Neuronal stem cell (in vitro differentiated cells): ENCODE results near the gene IL1B.

Experiments used
- DNase-seq: peaks from one replicate; pipeline ENCODE4 v3.0.0-alpha.2; 2013; ENCODE audit warnings: low spot score
- H2AFZ ChIP-seq: one replicate; pipeline ENCODE4 v1.6.1; 2013; ENCODE audit warnings: mild to moderate bottlenecking, low read length, inconsistent platforms
- H2AK5ac ChIP-seq: 2 replicates; pipeline ENCODE4 v1.6.1; 2013; ENCODE audit warnings: low read depth, mild to moderate bottlenecking, inconsistent platforms, low read length, moderate library complexity, mixed read lengths
- H2BK120ac ChIP-seq: 2 replicates; pipeline ENCODE4 v1.6.1; 2013; ENCODE audit warnings: low read depth, mild to moderate bottlenecking, inconsistent platforms, low read length, moderate library complexity, mixed read lengths
- H2BK12ac ChIP-seq: one replicate; pipeline ENCODE4 v1.6.1; 2013; ENCODE audit warnings: low read length, inconsistent platforms
- H2BK15ac ChIP-seq: 2 replicates; pipeline ENCODE4 v1.6.1; 2013; ENCODE audit warnings: mild to moderate bottlenecking, low read length, inconsistent platforms, mixed read lengths
- H2BK5ac ChIP-seq: one replicate; pipeline ENCODE4 v1.6.1; 2013; ENCODE audit warnings: inconsistent platforms, mild to moderate bottlenecking, low read length, moderate library complexity
- H3K14ac ChIP-seq: one replicate; pipeline ENCODE4 v1.6.1; 2013; ENCODE audit warnings: low read length, inconsistent platforms
- H3K18ac ChIP-seq: 2 replicates; pipeline ENCODE4 v1.6.1; 2013; ENCODE audit warnings: low read length, inconsistent platforms
- H3K23ac ChIP-seq: 2 replicates; pipeline ENCODE4 v1.6.1; 2013; ENCODE audit warnings: low read depth, mild to moderate bottlenecking, mixed read lengths, low read length, inconsistent platforms; ENCODE audit not compliant: poor library complexity
- H3K27ac ChIP-seq: replicated peaks from 3 replicates; pipeline ENCODE4 v1.5.1; 2013; ENCODE audit warnings: low read length, inconsistent platforms
- H3K27me3 ChIP-seq, 3 experiments: 2 replicates each; pipeline ENCODE4 v1.6.1; 2013; ENCODE audit warnings: low read length in 3 of 3, mild to moderate bottlenecking in 2 of 3, inconsistent platforms in 1 of 3, low read depth in 1 of 3, mixed read lengths in 1 of 3, moderate library complexity in 1 of 3; ENCODE audit not compliant: control insufficient read depth in 3 of 3, insufficient read depth in 3 of 3
- H3K36me3 ChIP-seq, 2 donors: replicated peaks in 1 of 2; 2 replicates each; pipeline ENCODE4 v1.6.1; 2013; ENCODE audit warnings: low read length in 2 of 2; ENCODE audit not compliant: control insufficient read depth in 2 of 2, insufficient read depth in 2 of 2
- H3K4ac ChIP-seq: 2 replicates; pipeline ENCODE4 v1.6.1; 2013; ENCODE audit warnings: inconsistent platforms, mild to moderate bottlenecking, low read length, moderate library complexity
- H3K4me1 ChIP-seq, 2 donors: 1 replicate in 1 of 2; 2 replicates in 1 of 2; pipeline ENCODE4 v1.6.1; 2013; ENCODE audit warnings: low read length in 2 of 2, low read depth in 1 of 2; ENCODE audit not compliant: control insufficient read depth in 2 of 2, insufficient read depth in 1 of 2
- H3K4me2 ChIP-seq: one replicate; pipeline ENCODE4 v1.6.1; 2013; ENCODE audit warnings: mild to moderate bottlenecking, low read length, inconsistent platforms; ENCODE audit not compliant: insufficient read depth, poor library complexity, severe bottlenecking
- H3K4me3 ChIP-seq, 2 donors: 2 replicates each; pipeline ENCODE4 v1.5.1; 2013; ENCODE audit warnings: low read length in 2 of 2, mild to moderate bottlenecking in 2 of 2, inconsistent platforms in 1 of 2, moderate library complexity in 1 of 2
- H3K79me1 ChIP-seq: one replicate; pipeline ENCODE4 v1.6.1; 2013; ENCODE audit warnings: low read depth, mild to moderate bottlenecking, inconsistent platforms, low read length, moderate library complexity
- H3K9ac ChIP-seq: one replicate; pipeline ENCODE4 v1.6.1; 2013; ENCODE audit warnings: mild to moderate bottlenecking, low read depth, low read length, inconsistent platforms; ENCODE audit not compliant: poor library complexity
- H3K9me3 ChIP-seq, 2 donors: replicated peaks in 1 of 2; 2 replicates each; pipeline versions ENCODE3 to v1.6.1; 2013; ENCODE audit warnings: low read length in 2 of 2, mild to moderate bottlenecking in 2 of 2, inconsistent platforms in 1 of 2, low read depth in 1 of 2, mixed read lengths in 1 of 2, moderate library complexity in 1 of 2; ENCODE audit not compliant: control insufficient read depth in 2 of 2, insufficient read depth in 1 of 2
- H4K8ac ChIP-seq: one replicate; pipeline ENCODE4 v1.6.1; 2013; ENCODE audit warnings: low read depth, mild to moderate bottlenecking, inconsistent platforms, low read length, moderate library complexity
- H4K91ac ChIP-seq: one replicate; pipeline ENCODE4 v1.6.1; 2013; ENCODE audit warnings: low read length, low read depth, mild to moderate bottlenecking, inconsistent platforms; ENCODE audit not compliant: poor library complexity
- WGBS, 2 donors: extraction: QIAGEN DNeasy Blood & Tissue Kit; methylation state at CpG; one replicate each; pipeline ENCODE4 v1.1.7; 2013; ENCODE audit warnings: missing lambda C conversion rate in 2 of 2, mixed read lengths in 1 of 2; ENCODE audit not compliant: insufficient read length in 2 of 2, insufficient replicate concordance in 1 of 2; ENCODE audit errors: extremely low coverage in 2 of 2; 5-methylcytosine and 5-hydroxymethylcytosine counted together

The IL1B gene

GRCh38 chr2:112787294-112787693, 49.3 kb downstream of the IL1B start:
- Histone ChIP-seq H3K79me1 (no peaks in the 10 kb centered on the region), H4K91ac (no peak overlapping the region), H3K18ac (no peak overlapping the region), H2AFZ (no peak overlapping the region), H2AK5ac (no peak overlapping the region), H3K27me3 (no peaks in the 10 kb centered on the region), H3K4me3 (no peak overlapping the region), H2BK5ac (no peak overlapping the region), H3K36me3 (no peaks in the 10 kb centered on the region), H3K27ac (no peak overlapping the region), H3K4ac (no peak overlapping the region), H3K9ac (no peak overlapping the region), H4K8ac (no peak overlapping the region), H3K4me2 (no peak overlapping the region), H3K4me1 (peaks cover 3 to 11% of the 10 kb centered on the region in 2 donors), H3K14ac (no peak overlapping the region), H2BK120ac (no peak overlapping the region), H2BK15ac (no peak overlapping the region), H2BK12ac (no peak overlapping the region), H3K9me3 (no peaks in the 10 kb centered on the region), H3K23ac (no peak overlapping the region)
- WGBS, 2 donors = no CpG with 5 or more reads among the region's 3 CpGs
- DNase-seq = no peak

DNA sequence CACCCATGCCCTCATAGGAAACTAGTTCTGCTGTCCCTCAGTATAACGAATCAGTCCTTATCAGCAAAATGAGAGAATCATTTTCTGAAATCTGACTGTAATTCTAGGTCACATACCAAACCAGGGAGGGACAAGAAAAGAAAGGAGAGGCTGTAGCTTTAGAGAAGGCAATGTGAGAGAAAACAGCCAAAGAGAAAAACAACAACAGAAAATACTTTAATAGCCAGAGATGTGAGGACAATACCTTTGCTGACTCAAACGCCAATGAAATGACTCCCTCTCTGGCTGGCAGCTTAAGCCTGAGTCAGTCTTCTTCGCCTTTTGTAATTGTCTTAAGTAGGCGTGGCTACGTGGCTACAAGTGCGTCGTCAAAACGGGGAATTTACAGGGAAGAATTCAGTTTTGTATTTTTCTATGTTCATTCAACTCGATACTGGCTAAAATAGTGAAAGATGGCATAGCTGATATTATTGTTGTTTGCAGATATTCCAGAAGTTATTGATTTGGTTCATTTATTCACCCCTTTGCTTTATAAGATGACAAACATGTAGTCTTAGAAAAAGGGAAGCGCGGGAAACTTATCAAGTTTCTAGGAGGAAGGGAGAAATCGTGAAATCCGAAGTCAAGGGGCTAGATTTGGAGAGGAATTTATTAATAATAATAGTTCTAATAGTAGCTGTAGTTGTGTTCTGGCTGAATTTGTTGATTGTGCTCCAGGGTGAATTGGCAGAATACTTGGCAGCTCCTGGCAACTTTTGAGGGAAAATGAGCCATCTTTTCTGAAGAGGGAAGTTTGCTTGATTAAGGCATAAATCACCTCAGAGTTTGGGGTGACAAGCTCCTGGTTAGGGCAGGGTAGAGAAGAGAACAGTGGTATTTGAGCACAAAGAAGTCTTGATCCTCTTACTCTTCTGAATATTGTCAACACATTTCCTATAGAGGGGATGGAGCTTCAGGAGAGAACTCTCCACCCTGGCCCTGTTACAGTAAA, 52.1 kb downstream of the IL1B start, which contains the start of gene IL1A:
TSS of gene IL1A (minus strand) at position 295 of the 991 bp plus-strand sequence. CDS start 723 bp downstream, outside the sequence.
- Histone ChIP-seq H3K36me3 (no peaks in the 10 kb centered on the region), H2BK12ac (no peak within 1 kb of the TSS), H3K23ac (no peak within 1 kb of the TSS), H2BK15ac (no peak within 1 kb of the TSS), H3K4ac (no peak within 1 kb of the TSS), H3K9ac (no peak within 1 kb of the TSS), H3K4me1 (peaks cover 3 to 11% of the 10 kb centered on the region in 2 donors), H2BK120ac (no peak within 1 kb of the TSS), H3K18ac (peak within 1 kb of the TSS; percentile 69), H4K91ac (no peak within 1 kb of the TSS), H2AFZ (peak within 1 kb of the TSS; percentile 64), H3K27me3 (no peaks in the 10 kb centered on the region), H3K4me3 (no peak within 1 kb of the TSS), H3K9me3 (no peaks in the 10 kb centered on the region), H3K27ac (no peak within 1 kb of the TSS), H3K79me1 (no peaks in the 10 kb centered on the region), H2AK5ac (no peak within 1 kb of the TSS), H3K4me2 (no peak within 1 kb of the TSS), H3K14ac (no peak within 1 kb of the TSS), H2BK5ac (no peak within 1 kb of the TSS), H4K8ac (no peak within 1 kb of the TSS)
- no CpG with 5 or more reads among the region's 13 CpGs for WGBS, 2 donors
- DNase-seq = peak; percentile 56

GRCh38 chr2:112783187-112783714, 53.3 kb downstream of the IL1B start:
- H4K91ac ChIP-seq = no peak overlapping the region
- peak overlapping the region; percentile 8 for H2AFZ ChIP-seq
- H3K4me3 ChIP-seq = no peak overlapping the region
- H2BK15ac ChIP-seq = no peak overlapping the region
- H3K79me1 ChIP-seq = no peaks in the 10 kb centered on the region
- H2BK12ac ChIP-seq = no peak overlapping the region
- no peak overlapping the region for H4K8ac ChIP-seq
- no peak overlapping the region for H3K27ac ChIP-seq
- no peak overlapping the region for H3K4ac ChIP-seq
- H2BK120ac ChIP-seq = no peak overlapping the region
- no peak overlapping the region for H2AK5ac ChIP-seq
- WGBS, 2 donors = no CpG with 5 or more reads among the region's 3 CpGs
- H3K4me2 ChIP-seq = no peak overlapping the region
- no peak overlapping the region for H2BK5ac ChIP-seq
- H3K4me1 ChIP-seq = peaks cover 3 to 11% of the 10 kb centered on the region in 2 donors
- H3K27me3 ChIP-seq = no peaks in the 10 kb centered on the region
- no peak overlapping the region for H3K23ac ChIP-seq
- no peak overlapping the region for H3K9ac ChIP-seq
- H3K36me3 ChIP-seq = no peaks in the 10 kb centered on the region
- no peaks in the 10 kb centered on the region for H3K9me3 ChIP-seq
- no peak overlapping the region for H3K14ac ChIP-seq
- DNase-seq = no peak
- H3K18ac ChIP-seq = peak overlapping the region; percentile 69

GRCh38 chr2:112782234-112782799, 54.3 kb downstream of the IL1B start:
- no peak overlapping the region for H3K4ac ChIP-seq
- no peak overlapping the region for H3K18ac ChIP-seq
- H3K9ac ChIP-seq = no peak overlapping the region
- DNase-seq = no peak
- H4K91ac ChIP-seq = no peak overlapping the region
- H2BK5ac ChIP-seq = no peak overlapping the region
- no peaks in the 10 kb centered on the region for H3K79me1 ChIP-seq
- no peak overlapping the region for H2BK120ac ChIP-seq
- H3K4me3 ChIP-seq = no peak overlapping the region
- WGBS, 2 donors = no CpG with 5 or more reads among the region's 3 CpGs
- H3K4me1 ChIP-seq = peaks cover 3 to 13% of the 10 kb centered on the region in 2 donors
- H3K4me2 ChIP-seq = no peak overlapping the region
- H4K8ac ChIP-seq = no peak overlapping the region
- H3K27ac ChIP-seq = no peak overlapping the region
- H3K14ac ChIP-seq = no peak overlapping the region
- no peak overlapping the region for H2AFZ ChIP-seq
- H2AK5ac ChIP-seq = no peak overlapping the region
- no peak overlapping the region for H2BK12ac ChIP-seq
- no peak overlapping the region for H3K23ac ChIP-seq
- no peaks in the 10 kb centered on the region for H3K27me3 ChIP-seq
- no peaks in the 10 kb centered on the region for H3K36me3 ChIP-seq
- no peak overlapping the region for H2BK15ac ChIP-seq
- H3K9me3 ChIP-seq = no peaks in the 10 kb centered on the region
